GM18907 (cell line): Measurements from ENCODE around the gene GSE1.

Experiments
- ATAC-seq: cut with Tn5 transposase; IDR thresholded peaks from one replicate; pipeline ENCODE4 v1.9.1; 2021; ENCODE audit warnings: mild to moderate bottlenecking, moderate library complexity; ENCODE audit not compliant: unreplicated experiment

GSE1 gene

DNA sequence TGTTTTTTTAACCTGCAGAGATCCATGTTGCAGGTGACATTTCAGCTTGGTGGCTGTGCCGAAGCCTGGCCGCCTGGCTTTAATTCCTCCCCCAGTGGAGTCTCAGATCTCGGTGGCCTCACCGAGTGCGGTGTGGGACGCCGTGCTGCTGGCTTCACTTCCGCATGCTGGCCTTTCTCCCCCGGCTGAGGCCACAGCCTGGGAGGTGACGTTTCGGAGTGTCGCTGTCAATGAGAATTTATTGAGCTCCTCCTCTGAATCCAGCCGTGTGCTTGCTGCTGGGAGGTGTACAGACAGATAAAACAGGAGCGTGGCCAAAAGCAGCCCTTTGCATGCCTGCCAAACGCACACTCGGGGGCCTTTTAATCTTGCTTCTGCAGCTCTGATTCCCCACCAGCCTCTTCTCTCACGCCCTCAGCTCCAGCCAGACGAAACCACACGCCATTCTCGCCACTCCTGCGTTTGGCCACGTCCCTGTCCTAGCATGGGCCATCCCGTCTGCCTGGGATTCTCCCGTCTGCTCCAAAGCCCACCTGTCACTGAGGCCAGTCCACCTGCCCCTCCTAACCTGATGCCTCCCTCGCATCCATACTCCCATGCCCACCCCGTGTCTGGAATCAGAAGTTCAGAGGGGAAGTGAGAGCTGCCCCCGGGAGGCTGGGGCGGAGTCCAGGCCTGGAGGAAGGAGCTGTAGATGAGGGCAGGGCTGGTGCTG is 3.6 kb downstream of the GSE1 start:
- ATAC-seq, result peak; percentile 26

DNA sequence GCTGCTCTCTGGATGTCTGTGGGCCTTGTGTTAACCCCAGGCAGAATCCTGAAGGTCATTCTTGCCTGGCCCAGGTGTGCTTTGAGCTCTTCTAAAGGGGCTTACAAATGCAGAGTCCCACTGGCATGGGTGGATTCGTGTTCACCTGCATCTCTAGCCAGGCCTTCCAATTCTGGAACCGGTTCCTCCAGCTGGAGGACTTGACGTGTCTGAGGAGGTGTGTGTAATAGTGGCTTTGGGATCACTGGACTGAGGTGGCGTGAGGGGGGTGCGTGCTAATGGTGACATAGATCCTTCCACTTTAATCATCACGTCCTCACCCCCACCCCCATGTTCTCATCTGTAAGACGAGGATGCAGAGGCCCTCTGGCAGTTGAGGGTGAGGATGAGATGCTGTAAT is 4.8 kb downstream of the GSE1 start:
- no peak for ATAC-seq

DNA sequence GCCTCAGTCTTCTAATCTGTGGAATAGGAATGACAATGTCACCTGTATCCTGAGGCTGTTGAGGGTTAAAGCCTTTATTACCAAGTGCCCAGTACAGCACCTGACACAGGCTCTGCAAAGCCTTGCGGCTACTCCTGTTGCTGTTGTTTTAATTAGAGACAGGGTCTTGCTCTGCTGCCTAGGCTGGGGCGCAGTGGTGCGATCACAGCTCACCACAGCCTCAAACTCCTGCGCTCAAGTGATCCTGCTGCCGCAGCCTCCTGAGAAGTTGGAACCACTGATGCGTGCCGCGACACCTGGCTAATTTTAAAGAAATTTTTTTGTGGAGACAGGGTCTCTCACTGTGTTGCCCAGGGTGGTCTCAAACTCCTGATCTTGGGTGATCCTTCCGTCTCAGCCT is 5.4 kb downstream of the GSE1 start:
- no peak for ATAC-seq

DNA sequence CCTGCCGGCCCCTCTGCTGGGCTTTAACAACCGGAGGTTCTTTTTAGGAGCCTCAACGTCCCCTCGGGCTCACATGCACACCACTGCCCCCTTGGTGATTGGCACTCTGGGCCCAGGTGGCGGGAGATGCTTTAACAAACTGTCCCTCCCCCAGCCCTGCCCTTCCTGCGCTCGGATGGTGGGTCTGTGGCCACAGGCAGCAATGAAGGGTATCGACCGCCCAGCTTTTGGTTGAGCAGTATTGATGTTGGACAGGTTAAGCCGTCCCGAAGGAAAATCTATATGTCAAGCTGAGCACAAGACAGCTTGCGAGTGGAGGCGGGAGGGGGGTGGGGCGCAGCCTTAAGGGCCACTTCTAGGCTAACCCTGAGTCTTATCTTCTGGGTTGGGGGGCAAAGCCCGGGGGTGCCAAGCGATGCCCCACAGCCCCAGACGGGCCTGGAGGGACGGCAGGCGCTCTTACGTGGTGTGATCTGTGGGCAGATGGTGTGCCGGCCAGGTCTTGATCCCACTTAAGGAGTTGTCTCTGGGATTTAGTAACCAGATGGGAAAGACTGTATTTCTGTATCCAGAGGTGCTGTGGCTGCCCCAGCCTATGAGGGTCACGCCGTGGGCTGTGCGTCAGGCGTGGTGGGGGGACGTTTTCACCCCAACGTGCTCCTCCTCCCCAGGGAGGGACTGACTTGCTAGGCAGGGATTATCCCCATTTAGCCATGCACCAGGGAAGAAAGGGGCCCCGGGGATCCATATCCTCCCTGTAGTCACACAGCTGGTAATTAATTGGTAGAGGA is 6.2 kb downstream of the GSE1 start:
- no peak for ATAC-seq

DNA sequence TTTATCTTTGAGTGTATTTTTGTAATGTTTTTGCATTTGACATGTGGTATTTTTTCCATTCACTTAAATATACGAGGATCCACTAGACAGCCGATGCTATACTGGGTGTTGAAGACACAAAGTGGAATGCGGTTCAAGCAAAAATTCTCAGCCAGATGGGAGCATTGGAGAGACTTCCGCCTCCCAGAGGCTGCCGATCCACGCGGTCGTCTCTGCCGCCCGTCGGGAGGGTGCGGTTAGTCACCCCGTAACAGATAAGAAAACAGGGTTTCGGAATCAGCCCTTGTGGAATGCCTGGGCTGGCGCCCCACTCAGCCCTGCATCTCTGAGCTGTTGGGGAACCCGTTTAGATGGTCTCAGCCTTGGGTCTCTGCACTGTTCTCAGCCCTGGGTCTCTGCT is 7.3 kb downstream of the GSE1 start:
- no peak for ATAC-seq

DNA sequence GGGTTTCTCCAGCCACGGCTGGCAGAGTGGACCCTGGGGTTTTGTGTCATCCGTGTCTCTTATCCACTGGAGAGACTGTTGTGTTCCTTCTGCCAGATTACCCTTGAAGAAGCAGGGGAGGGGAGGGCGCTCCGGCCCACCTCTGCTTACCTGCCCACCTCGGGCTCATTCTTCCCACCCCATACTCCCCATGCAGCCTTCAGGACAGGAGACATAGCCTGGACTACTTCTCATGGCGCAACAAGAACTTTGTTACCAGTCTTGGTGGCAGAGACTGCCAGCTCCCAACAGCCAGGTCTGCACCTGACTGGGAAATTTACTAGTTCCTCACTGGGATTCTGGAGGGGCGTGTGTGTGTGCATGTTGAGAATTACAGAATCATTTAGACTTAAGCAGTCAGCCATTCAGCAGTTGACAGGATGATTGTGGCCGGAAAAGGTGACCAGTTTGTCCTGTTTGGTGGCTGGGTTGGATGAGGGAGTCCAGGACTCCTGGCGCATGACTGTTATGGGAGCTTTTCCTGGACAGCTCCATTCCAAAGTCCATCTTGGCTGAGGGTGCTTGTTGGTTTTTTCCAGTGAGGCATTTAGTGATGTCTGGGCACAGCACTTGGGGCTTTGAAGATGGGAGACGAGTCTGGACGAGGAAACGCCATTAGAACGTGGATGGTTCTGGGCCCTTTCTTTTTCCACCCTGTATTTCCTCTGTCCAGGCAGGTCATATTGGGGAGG is 8.7 kb downstream of the GSE1 start:
- no peak for ATAC-seq

DNA sequence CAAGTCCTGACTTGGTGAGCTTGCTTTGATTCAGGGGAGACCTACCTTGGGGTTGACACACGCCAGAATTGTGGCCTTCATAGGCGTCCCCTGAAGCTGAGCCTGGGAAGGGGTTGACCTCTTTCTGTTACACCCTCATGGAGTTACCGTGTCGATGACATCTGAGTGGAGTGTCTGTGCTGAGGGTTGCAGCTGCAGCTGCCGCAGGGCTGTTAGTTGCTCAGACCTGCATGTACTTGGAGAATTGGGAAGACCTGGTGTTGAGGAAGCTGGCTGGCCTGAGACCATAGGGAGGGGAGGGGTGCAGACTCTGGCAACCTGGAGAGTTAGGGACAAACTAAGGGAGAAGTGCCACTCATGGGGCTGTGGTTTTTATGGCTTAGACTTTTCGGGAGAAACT is 9.6 kb downstream of the GSE1 start:
- no peak for ATAC-seq

DNA sequence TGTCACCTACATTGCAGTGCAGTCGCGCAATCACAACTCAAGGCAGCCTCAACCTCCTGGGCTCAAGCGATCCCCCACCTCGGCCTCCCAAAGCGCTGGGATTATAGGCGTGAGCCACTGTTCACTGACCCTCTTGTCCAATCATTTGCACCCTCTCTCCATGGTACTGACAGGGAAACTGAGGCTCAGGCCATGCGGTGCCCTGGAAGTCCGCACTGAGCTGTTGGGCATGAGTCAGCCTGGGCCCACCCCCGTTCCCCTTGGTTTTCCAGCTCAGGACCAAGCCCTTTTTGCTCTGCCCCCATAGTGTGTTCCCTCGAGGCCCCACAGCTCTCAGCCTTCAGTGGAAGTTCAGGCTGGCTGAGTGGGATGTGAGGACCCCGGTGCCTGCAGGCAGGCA is 10.1 kb downstream of the GSE1 start:
- no peak for ATAC-seq

DNA sequence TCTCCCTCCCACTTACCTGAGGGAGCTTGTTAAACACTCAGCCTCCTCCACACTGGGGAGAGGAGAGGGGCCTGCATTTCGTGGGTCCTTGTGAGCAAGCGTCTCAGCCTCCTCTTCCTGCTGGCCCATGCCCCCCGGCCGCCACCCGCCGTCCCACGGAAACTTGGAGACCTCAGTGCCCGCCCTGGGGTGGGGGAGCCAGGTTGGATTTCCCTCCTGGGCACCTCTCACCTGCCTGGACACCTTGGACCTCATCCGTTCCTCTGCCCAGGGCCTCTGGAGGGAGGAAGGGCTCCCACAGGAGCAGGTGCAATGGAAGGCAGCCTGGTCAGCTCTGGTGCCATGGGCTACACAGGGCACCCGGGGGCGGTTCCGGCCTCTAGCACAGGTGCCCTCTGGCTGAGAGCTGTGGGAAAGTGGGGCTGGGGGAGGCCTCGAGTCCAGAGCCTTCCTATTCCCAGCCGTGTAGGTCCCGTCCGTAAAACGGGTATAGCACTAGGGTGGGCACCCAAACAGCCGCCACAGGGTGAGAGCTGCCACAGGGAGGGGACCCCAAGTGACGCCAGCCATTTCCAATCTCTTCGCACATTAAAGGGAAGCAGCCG is 11.0 kb downstream of the GSE1 start:
- ATAC-seq, result no peak

DNA sequence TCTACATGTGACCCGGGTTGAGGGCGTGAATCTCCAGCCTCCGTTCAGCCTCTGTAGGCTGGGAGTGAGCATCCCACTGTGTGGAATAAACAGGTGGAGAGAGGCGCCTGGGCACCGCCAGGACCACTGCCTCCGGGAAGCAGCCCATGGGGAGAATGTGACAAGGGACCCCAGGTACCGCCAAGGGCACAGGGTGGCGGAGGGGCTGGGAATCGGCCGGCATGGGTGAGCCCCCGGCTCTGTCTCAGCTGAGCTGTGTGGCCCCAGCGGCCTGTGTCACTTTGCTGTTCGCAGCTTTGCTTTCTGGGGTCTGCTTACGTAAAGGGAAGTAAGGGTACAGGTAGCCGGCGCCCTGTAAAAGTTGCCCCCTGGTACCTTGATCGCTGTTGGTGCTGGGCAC is 11.5 kb downstream of the GSE1 start:
- no peak for ATAC-seq

DNA sequence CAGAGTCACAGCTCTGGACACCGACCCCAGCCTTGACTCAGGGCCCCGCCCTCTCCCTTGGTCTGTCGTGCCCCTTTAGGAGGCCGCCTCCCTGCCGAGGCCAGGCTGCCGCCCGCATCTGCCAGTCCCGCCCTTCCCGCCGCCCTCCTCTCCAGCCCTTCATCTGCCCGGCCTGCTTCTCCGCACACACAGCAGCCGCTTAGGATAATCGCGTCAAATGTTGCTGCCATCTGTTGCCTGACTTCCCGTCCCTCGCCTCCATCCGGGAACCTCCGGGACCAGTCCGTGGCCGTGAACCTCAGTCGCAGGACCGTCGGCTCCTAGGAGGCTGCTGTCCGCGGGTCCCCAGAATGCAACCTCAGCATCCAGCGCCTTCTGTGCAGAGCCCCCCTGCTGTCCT is 11.9 kb downstream of the GSE1 start:
- ATAC-seq, result no peak

DNA sequence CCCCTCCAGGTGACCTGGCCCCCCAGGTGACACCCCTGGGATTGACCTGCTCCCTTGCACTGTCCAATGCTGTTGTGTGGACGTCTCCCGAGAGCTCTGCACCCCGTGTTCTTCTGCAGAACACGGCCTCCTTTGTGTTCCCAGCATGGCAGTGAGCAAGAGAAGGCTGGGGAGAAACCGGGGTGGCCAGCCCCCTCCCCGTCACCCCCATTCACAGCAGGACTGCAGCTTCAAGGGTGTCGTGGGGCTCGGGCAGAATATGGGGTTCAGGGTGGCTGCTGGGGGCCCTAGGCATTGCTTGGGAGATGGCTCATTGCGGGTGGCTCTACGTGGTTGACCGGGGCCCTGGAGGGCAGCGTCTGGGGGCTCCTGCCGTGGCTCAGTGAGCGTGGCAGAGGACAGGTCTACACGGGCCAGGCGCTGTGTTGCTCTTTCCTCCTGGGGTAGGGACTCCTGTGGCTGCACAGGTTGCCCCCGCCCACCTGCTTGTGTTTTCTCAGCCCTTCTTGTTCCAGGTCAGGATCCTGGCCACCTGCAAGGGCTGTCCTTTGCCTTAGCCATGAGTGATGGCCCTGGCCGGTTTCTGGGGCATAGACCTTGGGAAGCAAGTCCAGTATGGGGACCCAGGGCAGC is 12.5 kb downstream of the GSE1 start:
- ATAC-seq, result no peak

DNA sequence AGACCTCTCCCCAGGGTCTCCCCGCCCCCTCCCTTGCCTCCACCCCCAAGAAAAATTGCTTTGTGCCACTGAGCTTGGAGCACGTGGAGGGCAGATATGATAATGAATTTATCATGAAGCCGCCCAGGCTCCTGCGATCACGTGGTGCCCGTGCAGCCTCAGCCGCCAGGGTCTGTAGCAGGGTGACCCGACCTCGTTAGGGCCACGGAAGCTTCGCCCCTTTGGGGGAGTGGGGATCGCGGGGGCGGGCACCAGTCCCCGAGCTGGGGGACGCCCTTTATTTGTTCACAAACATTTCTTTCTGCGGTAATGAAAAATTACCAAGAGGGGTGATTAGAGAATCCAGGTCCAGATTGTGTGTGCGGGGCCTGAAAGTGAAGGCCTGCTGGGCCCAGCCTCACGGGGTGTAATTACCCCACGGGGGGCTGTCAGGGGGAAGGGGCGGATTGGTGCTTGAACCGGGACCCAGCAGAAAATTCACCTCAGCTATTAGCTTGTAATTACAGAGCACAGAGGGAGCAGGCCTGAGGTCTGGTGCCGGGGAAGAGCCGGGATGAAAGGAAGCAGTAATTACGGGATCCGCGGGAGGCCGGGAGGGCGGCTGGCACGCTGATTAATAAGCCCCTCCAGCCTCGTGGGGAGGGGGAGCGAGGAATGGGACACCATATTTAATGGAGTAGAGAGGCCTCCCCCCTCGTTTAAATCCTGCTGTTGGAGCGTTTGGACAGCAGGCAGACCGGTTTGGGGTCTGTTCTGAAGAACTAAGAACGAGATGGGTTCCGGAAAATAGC is 13.3 kb downstream of the GSE1 start:
- no peak for ATAC-seq

DNA sequence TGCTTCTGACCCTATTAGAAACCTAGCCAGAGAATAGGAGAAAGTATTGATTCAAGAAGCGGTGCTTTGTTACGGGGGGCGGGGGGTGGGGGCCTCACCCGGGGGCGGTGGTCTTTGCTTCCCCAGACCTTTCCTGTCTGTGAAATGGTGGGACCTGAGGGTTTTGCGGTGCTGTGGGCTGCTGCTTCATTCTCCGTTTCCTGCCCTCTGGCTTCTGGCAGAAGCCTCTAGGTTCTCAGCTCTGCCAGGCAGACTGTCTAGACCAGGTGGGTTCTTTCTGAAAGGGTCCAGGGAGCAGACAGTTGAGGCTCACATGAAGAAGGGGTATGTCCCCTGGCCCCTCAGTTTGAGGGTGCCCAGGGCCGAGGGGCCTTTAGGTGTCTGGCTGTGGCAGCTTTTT is 14.0 kb downstream of the GSE1 start:
- no peak for ATAC-seq

DNA sequence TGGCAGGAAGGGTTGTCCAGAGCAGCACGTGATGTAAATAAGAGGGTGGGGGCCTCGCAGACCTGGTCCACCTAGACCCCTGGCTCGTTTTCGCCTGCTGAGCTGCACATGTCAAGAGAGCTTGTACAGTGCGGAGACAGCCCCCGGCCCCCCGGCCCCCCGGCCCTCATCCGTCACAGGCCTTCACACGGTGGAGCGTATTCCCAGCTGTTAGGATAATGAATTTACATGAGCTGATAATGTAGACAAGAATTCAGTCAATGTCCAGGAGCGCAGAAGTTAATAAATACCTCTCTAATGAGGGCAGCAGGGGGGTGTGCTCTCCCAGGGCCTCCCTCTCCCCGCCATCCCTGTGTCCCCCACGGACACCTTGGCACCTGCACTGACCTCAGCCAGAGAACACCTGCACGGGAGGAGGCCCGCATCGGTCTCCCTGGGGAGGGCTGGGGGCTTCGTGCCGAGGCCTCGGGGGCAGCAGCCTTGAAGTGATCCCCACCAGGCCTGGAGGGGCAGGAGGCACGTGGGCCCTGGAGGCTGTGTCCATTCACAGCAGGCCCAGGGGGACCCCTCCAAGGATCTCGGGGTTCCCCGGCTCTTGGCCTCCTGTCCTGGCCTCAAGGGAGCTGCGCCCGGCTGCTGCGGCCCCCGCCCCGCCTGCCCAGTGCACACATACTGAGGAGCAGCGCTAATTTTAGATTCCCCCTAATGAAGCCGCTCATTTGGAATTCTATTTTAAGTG is 14.6 kb downstream of the GSE1 start:
- no peak for ATAC-seq

DNA sequence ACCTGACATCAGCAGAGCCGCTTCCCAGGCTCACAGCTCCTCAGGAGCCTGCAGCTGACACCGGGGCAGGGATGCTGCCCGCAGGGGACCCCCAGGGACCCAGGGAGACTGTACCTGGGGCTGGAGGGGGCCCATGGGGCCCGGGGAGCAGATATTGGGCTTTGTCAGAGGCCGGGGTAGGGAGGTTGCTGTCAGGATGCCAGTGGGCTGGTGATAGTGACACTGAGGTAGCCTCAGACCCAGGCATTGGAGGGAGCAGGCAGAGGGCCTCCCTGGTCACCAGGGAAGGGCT is 15.1 kb downstream of the GSE1 start:
- no peak for ATAC-seq

DNA sequence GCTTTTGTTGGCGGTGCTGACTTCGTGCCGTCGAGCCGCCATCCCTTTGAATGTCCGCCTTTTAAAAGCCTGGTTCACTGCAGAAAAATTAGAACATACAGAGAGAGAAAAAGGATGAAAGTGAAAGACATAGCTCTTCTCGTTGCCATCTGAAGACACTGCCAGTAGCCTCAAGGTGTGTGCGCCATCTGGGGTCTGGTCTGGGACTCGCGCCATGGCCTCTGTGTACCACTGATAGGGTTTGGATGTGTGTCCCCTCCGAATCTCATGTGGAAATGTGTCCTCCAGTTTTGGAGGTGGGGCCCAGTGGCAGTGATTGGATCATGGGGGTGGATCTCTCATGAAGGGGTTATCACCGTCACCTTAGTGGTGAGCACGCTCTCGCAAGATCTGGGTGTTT is 15.5 kb downstream of the GSE1 start:
- no peak for ATAC-seq

DNA sequence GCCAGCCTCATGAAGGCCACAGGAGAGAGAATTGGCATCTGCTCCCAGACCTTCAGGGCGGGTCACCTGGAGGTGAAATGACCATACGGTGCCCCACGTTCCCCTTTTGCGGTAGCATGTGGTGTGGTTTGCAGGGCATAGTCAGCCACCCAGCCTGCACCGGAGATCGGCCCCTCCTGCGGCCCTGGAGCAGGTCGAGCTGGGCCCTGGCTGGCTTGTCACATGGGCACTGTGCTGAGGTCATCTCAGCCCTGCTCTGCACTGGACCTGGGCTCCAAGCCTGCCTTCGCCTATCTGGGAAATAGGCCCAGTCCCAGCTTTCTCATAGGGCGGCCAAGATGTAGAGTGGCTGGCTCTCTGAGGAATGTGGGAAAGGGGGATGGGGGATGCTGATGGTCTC is 16.2 kb downstream of the GSE1 start:
- no peak for ATAC-seq

DNA sequence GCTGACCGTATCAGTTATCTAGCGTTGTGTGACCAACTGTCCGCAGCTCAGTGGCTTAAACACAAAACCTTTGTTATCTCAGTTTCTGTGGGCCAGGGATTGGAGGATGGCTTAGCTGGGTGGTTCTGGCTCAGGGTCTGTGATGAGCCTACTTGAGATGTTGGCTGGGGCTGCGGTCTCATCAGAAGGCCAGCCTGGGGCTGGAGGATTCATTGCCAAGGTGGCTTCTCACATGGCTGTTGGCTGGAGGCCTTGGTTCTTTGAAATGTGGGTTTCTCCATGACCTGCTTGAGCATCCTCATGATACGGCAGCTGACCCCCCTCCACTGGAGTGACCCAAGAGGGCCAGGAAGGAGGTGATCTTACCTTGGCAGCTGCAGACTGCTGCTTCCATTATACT is 16.7 kb downstream of the GSE1 start:
- no peak for ATAC-seq

DNA sequence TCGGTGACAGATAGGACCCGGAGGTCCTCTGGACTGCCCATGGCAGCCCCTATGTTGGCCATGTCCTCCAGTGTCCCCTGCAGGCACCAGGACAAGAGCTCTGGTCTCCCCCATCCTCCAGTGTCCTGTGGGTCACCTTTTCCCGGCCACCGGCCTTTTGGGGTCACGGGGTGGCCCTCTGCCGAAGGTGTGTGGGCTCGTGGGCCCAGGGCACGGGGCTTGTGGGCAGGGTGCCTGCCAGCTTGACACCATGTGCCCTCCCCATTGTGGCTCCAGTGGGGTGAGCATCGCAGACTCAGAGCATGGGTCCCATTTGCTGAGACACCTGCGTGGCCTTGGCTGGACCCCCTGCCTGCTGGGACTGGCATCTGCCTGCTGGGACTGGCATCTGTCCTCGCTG is 18.1 kb downstream of the GSE1 start:
- ATAC-seq, result no peak
